ENCODE measurements around the gene CENPM. TPM values are rescaled to one million over a fixed set of nuclear protein-coding genes. Genes with fewer than 3 reads are reported as not detected.

The CENPM gene
- total and polyA plus RNA-seq, 10 of the 15 experiments (the other 5 are each of a cell fraction or from before 2014, with no cell fraction given) = 36.7 to 212 (median 74.7) TPM

DNA sequence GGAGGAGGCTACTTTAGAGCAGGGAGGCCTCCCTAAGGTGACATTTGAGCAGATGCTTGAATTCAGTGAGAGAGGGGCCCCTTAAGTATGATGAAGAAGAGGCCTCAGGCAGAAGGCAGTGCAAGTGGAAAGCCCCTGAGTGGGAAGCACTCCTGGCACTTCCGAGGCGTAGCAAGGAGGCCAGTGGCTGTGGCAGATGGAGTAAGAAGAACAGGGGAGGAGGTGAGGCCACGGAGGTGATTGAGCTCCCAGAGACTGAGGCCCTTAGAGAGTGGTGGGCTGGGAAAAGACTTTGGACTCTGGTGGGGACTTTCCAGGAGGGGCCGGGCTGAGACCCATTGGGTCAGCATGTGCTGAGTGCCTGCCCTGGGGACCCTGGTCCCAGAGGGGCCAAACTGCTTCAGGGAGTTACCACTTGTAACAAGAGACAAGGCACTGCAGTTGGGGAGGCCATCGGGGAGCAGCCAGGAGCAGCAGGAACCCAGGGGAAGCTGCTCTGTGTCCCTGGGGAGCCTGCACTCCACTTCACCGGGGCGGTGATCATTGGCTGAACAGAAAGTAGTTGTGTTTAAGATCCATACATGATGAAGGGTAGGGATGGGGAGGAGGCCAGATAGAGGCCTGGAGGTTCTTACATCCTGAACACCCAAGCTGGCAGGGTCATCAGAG, 2.5 kb upstream of the CENPM start (continued):
- no peak for TF ChIP-seq REST (IDR thresholded peaks at IDR 0.05; ENCODE audit: low read depth, low read length)
- no peak for TF ChIP-seq ZNF622 (IDR thresholded peaks at IDR 0.05)
- TF ChIP-seq TARDBP (IDR thresholded peaks at IDR 0.05; ENCODE audit: borderline replicate concordance) = 0 out of 2 replicates have a peak, but pooled peaks have one; percentile 43
- TF ChIP-seq PRDM15 (CRISPR knock-in tag; IDR thresholded peaks at IDR 0.05) = no peak
- TF ChIP-seq HDAC2 (IDR thresholded peaks at IDR 0.05) = no peak
- no peak for TF ChIP-seq NFYA (IDR thresholded peaks at IDR 0.05; ENCODE audit: borderline replicate concordance, low read depth, low read length)
- TF ChIP-seq NR2C1 (IDR thresholded peaks at IDR 0.05) = no peak
- TF ChIP-seq NRF1 (conservative IDR thresholded peaks at IDR 0.05; ENCODE audit: low read depth, low read length) = no peak
- TF ChIP-seq ZSCAN29 (IDR thresholded peaks at IDR 0.05) = no peak
- TF ChIP-seq E2F4 (IDR thresholded peaks at IDR 0.05; ENCODE audit: low read depth, low read length) = no peak
- TF ChIP-seq IRF3 (IDR thresholded peaks at IDR 0.05) = no peak
- no peak for TF ChIP-seq MYB (IDR thresholded peaks at IDR 0.05; ENCODE audit: borderline replicate concordance, low read depth, low read length)
- peak; percentile 82 for TF ChIP-seq EED (IDR thresholded peaks at IDR 0.05; ENCODE audit: low read depth)
- no peak for TF ChIP-seq TAF1 (IDR thresholded peaks at IDR 0.05; ENCODE audit: borderline replicate concordance, low read depth, low read length)
- TF ChIP-seq CREM (IDR thresholded peaks at IDR 0.05; ENCODE audit: low read depth) = no peak
- TF ChIP-seq POLR2A (IDR thresholded peaks at IDR 0.05; ENCODE audit: low read depth, low read length) = peak; percentile 58
- no peak for TF ChIP-seq SUPT20H (IDR thresholded peaks at IDR 0.05; ENCODE audit: borderline replicate concordance, control insufficient read depth, low read depth, low read length)
- TF ChIP-seq ZNF274 (IDR thresholded peaks at IDR 0.05; ENCODE audit: insufficient read depth, insufficient read length) = no peak
- no peak for TF ChIP-seq BCLAF1 (IDR thresholded peaks at IDR 0.05)

Data from GM12878 (cell line).